Activated T-helper 1 cell treated with Interleukin-2 at 50 U/mL for 16 hours (primary cell): ENCODE measurements around the gene ZNF618.

Source experiments
- DNase-seq: peaks from one replicate; pipeline ENCODE4 v3.0.0-alpha.2; 2020; ENCODE audit warnings: low read depth

The ZNF618 gene

DNA sequence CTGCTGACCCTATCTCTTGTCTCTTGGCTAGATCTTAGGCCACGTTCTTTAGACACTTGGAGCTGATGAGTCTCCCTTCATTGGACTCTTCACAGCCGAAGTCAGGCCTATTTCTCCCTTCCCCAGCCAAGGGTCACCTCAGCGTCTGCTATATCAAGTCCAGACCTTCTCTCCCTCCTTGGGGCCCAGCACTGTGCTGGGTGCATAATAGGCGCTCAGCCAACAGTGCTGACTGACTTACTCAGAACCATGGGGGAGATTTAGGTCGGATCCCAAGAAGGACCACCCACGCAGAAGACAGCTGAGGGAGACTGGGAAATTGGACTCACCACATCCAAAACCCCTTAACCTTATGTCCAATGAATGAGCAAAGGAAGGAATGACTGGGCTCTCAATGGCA lies 207.6 kb downstream of the ZNF618 start:
- no peak for DNase-seq

GRCh38 chr9:114084282-114085073 lies 208.4 kb downstream of the ZNF618 start:
- DNase-seq: no peak

DNA sequence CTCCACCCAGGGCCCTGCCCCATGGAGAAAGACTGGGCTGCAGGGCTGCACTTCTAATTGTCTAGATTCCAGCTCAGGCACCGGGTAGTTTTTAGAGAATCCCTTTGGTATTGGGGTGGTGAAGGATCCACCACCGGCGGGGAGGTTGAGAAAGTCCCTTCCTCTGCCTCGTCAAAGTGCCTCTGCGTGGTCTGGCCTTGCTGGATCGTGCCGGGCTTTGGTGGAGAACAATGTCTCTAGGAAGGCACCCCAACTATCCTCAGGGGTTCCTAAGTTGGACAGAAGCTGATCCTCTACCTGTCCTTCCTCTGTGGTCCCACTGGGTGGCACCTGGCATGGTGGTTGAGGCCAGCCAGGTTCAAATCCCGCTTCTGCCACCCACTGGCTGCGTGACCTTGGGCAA lies 209.3 kb downstream of the ZNF618 start:
- DNase-seq: no peak

DNA sequence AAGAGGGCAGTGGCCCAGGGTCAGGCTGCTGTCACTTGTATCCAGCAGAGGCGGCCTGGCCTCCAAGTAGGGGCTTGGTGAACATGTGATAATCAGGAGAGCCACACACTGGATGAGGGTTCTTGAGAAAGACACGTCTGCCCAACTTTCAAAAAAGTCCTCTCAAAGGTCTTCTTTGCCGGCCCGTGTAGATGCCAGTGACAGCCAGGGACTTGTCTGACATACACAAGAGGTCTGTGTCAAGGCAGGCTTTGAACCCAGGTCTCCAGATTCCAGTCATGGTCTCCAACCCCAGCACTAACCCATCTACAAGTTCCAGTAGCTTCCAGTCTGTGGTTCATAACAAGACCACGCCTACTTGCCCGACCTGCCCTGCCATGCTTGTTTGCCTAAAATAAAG lies 209.9 kb downstream of the ZNF618 start:
- no peak for DNase-seq

GRCh38 chr9:114086607-114087006 lies 210.5 kb downstream of the ZNF618 start:
- DNase-seq: no peak

DNA sequence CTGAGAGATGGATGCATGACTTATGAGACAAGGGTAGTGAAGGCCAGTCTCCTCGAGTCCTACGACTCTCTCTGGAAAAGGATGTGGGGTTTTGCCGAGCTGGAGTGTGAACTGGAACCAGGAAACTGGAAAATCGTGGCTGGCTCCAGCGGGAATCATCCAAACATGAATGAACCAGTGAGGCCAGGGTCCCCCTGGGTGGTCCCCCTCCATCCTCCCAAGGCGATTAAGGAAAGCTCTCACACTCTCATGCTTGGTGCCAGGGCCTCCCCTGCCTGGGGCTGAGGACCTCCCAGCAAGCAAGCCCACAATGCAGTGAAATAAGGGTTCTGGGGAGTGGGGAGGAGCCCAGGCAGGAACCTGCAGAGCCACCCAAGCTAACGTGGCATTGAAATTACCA lies 211.6 kb downstream of the ZNF618 start:
- no peak for DNase-seq

GRCh38 chr9:114088571-114089170 lies 212.6 kb downstream of the ZNF618 start:
- DNase-seq: no peak

- DNase-seq: no peak
Measured at GRCh38 chr9:114089206-114089840, 213.2 kb downstream of the ZNF618 start.

GRCh38 chr9:114090798-114091197 lies 214.7 kb downstream of the ZNF618 start:
- DNase-seq: no peak

DNA sequence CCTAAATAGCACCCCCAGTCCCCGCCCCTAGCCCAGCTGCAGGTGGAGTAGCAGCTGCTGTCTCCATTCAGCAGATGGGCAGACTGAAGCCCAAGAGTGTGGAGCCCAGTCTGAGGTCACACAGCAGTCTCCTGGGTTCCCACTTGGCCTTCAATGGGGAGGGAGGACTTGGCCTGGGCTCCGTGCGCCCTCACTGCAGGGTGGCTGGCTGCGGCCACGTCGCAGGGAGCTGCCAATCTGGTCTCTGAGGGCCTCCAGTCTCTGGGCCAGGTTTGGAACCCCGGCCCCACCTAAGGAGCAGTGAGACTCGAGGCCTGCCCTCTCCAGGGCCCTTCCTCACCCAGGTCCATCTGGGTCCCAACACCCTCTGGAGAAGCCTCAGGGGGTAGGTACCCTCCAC lies 215.6 kb downstream of the ZNF618 start:
- DNase-seq: no peak

DNA sequence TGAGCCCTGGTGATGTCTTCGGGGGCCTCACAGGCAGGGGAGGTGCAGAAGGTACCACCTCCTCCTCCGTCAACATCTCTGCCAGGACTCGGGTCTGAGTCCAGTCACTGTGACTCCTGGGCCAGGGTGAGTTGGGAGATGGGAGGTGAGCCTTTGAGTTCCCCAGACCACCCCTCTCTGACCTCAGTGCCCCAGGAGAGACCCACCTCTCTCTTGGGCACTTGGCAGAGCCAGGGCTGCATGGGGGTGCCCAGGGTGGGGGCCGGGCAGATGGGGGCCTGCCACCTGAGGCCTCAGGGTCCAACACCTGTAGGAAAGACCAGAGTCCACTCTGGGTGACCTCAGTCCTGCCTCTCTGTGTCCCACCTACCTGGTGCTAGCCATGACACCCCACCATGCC lies 216.2 kb downstream of the ZNF618 start:
- no peak for DNase-seq

DNA sequence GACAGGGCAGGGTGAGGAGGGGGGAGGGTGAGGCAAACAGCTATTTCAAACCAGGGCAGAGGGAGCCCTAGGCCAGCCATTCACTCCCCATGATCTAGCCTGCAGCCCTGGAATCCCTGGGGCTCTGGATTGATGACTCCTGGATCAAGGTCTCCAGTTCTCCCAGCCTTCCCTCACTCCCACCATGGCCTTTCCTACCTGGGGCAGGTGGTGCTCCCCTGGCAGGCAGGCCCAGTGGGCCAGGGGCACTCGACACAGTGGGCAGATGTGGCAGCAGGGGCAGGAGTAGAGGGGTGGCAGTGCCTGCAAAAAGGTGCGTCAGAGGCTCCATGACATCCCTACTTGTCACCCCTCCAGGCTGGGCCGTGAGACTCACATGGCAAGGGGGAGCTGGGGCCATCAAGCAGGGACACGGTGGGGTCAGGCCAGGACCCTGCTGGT lies 216.9 kb downstream of the ZNF618 start:
- DNase-seq: no peak

DNA sequence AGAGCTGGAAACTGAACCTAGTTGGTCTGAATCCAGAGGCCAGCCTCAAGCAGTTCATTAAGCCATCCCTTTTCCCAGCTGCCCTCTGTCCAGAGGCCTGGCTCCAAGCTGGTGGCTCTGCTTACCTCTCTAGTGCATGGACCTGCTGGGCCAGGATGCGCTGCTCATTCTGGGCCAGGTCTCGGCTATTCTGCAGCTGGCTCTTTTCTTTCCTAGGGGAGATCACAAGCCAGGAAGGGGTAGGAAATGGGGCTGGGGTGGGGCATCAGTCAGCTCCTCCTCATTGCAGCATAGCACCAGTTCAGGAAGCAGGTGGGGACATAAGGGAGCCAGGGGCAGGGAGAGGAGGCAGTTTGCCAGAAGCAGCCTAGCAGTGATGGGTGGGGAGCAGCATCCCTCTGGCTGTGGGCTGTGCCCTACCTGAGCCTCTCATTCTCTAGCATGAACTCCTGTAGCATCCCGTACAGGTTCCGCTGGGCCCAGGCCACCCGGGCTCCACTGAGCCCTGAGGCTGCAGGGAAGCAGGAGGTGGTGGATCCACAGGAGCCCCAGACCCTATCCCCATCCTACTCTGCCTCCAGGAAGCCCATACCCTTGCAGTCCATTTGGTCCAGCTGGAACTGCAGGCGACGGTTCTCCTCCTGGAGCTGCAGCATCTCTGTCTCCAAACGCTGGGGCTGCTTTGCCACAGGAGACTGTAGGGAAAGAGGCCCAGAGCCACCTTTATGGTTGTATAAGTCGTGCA lies 217.8 kb downstream of the ZNF618 start:
- DNase-seq: no peak

DNA sequence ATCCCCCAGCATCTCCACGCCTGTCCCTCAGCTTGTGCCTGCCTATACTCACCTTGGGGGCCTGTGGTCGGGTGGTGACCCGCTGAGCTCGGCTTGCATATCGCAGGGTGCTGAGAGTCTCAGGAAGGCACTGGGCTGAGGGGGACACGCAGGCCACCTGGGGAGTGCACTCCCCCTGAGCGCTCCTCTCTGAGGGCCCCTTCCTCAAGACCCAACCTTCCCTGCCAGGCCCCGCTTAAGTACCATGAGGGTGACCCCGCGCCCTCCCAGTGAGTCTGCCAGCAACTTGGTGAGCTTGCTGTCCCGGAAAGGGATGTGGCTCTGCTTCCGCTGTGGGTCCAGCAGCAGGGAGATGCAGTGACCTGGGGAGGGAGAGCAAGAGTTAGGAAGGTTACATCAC lies 218.9 kb downstream of the ZNF618 start:
- DNase-seq: no peak

DNA sequence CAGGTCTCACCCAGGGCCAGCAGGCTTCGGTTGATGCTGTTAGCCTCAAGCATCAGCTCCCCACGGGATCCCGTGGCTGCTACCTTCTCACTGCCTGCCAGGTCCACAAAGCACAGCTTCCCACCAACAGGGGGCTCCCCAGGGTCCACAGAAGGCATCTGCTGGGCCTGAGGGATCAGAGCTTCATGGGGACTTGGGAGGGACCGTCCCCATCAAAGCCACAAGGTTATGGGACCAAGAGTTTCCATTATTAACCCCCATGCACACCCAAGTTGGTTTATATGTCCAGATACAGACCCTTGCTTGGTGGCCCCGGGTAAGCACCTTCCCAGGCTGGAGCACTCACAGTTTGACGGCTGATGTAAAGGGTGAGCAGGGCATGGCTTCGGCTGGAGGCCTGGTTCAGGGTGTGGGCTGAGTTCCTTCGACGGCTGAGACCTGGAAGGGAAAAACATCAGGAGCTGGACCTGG lies 220.0 kb downstream of the ZNF618 start:
- no peak for DNase-seq

GRCh38 chr9:114096866-114097612 lies 220.9 kb downstream of the ZNF618 start:
- DNase-seq: no peak

DNA sequence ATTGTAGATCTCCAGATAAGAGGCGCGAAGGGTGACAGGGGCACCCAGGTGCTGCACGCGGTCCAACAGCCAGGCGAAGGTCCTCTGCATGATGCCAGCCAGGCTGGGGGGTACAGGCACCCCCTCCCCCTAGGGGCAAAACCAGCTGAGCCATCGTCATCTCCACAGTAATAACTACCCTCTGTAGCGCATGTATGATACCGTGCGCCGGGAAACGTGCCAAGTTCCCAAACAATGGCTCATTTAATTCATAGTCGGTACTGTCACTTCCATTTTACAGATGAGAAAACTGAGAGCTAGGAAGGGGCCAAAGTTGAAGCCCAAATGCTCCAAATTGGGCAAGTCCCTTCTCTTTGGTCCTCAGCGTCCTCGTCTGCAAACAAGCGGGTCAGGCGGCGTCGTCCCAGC lies 221.5 kb downstream of the ZNF618 start:
- DNase-seq: no peak

DNA sequence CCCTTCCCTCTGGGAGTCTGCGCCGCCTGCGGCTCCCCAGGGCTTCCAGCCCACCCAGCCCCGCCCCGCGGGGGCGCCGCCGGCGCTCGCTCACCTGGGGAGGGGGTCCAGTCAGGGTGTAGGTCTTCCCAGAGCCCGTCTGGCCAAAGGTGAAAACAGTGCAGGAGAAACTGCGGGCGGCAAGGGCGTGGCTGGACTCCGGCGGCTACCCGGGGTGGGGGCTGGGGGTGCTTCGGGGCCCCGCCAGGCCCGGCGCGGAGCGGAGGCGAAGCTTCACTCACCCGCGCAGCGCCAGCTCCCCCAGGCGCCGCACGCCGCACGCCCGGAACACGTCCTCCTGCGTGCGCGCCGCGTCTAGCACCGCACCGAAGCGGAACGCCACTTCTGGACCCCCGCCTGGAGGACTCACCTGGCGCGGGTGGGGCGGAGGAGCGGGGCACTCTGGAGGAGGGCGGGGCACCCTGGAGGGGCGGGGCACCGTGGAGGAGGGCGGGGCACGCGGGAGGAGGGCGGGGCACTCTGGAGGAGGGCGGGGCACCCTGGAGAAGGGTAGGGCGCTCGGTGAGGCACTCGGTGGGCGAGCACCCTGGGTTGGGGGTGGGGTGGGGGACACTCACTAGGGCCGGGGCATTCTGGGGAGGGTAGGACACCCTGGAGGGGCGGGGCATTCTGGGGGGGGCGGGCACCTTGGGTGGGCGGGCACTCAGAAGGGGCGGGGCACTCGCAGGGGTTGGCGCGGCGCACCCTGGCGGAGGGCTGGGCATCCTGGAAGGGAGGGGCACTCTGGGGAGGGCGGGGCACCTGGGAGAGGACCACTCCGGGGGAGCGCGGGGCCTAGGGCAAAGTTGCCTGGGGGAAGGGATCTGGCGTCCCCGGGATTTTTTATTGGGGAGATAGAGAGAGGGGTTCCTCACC lies 222.2 kb downstream of the ZNF618 start:
- DNase-seq: no peak

- DNase-seq: no peak
Measured at GRCh38 chr9:114098936-114099668, 223.0 kb downstream of the ZNF618 start, which contains the start of gene KIF12. KIF12 (minus strand) TSS chr9:114099292; CDS start chr9:114099276, 16 bp downstream.
